Forelimb muscle (tissue), 1 donor: Measurements from ENCODE around the gene HMX2. TPM values are rescaled to one million over a fixed set of nuclear protein-coding genes. Genes with fewer than 3 reads are reported as not detected.
"Not testable (repeated sequence)": the region's sequence is repeated elsewhere in the genome, so short reads cannot be mapped to it uniquely, and the experiment has no call there.

Experiments
- DNase-seq: peaks from one replicate; pipeline ENCODE4 v3.0.0-alpha.2; 2013; ENCODE audit warnings: low read depth
- polyA plus RNA-seq: library from polyadenylated mRNA; unstranded; fragments of 120-200 nt; gene quantifications from one replicate; pipeline ENCODE4 v1.2.1, GENCODE V29; 2013; ENCODE audit not compliant: insufficient read length

Gene HMX2
- polyA plus RNA-seq, 1 donor = not detected

DNA sequence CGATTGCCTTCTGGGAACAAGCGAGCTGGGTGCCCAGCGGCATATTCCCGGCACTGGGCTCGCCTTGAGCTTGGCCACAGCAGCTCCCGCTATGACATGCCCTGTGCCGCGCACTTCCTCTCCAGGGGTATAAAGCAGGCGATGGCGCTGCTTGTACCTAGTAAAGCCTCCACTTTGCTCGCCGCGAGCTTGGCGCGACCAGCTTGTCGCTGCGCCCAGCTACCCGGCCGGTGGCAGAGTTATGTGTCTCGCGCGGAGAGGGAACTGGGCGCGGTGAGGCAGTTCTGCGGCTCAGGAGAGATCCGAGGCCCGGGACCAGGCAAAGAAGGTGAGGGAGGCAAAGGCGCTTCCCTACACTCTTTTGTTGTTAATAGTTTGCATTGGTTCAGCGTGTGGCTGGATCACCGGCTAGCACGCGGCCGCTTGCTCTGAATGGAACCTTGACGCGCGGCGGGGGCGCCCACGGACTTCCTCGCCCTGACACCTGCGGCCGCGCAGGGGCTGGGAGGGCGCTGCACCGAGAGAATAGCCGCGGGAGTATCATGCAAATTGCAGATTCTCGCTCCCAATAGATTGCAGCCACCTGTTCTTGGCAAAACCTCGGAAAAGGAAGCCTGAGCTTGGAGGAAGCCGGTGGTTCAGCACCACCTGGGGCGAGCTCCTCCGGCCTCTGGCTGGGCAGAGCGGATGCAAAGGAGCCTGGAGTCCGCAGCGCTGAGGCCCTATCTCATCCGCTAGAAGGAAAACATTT lies 3.2 kb downstream of the HMX2 start:
- DNase-seq = no peak

DNA sequence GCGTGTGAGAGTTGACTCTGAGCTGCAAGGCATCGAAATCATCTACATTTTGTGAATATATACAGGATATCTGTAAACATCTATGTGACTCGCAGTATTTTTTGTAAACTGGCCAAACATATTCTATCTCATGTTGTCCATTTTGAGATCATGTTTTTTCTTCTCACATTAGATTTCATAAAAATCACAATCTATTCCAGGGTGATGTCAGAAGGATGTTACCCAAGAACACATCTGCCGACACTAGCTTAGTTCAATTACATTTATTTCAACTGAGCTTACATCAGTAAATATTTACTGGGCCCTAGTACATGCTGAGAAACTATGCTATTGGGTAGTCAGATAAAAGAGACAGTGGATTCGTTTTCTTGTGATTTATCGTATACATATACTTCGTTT lies 3.8 kb downstream of the HMX2 start:
- DNase-seq = no peak

DNA sequence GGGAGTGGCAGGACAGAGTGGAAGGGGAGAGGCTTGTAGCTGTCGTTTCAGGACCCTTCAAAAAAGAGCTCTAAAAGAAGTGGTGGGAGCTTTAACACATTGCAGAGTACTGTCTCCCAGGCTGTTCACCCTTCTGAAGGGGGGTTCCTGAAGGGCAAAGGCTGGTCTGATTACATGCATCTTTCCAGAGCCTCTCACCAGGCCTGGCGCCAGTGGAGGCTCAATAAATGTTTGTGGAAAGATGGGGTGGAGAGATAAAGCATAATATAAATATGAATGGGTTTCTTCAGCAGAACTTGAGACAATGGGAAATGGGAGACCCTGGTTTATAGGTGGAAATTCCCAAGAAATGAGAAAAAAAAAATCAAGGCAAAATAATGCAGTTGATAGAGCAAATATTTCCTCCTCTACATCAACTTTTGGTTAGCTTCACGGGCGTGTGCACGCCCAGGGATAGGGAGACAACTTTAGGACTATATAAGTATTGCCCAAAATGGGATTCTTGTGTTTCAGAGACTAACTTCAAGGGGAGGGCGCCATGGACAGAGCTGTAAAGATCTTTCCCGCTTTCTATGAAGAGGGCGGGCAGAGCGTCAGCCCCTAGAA lies 5.7 kb downstream of the HMX2 start:
- DNase-seq = no peak

DNA sequence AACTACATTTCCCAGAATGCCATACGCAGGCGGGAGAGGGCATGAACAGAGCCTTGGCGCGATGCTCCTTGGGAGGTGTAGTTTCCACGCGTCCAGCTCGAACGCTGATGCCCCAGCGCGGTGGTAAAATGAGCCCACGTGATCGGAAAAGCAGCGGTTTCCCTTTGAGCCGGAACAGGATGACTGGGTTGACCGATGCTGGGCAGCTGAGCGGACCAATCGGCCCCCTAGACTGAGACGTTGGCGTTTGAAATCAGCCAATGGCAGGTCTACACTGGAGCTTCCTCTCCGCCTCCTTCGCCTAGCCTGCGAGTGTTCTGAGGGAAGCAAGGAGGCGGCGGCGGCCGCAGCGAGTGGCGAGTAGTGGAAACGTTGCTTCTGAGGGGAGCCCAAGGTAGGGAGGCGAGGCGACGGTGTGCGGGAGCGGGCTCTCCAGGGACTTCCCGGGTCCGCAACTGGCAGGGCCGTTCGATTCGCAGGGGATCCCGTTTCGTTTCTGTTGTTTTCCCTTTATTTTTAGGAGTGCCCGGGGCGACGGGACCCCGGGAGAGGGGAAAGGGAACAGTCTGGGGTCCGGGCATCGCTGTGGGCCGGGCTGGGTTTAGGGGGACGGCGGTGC lies 6.3 kb downstream of the HMX2 start, which contains the start of gene BUB3:
Gene BUB3, plus strand, starts transcription at position 311 of the 619 bp plus-strand sequence. CDS start 516 bp downstream, outside the sequence.
- peak; percentile 99 for DNase-seq

DNA sequence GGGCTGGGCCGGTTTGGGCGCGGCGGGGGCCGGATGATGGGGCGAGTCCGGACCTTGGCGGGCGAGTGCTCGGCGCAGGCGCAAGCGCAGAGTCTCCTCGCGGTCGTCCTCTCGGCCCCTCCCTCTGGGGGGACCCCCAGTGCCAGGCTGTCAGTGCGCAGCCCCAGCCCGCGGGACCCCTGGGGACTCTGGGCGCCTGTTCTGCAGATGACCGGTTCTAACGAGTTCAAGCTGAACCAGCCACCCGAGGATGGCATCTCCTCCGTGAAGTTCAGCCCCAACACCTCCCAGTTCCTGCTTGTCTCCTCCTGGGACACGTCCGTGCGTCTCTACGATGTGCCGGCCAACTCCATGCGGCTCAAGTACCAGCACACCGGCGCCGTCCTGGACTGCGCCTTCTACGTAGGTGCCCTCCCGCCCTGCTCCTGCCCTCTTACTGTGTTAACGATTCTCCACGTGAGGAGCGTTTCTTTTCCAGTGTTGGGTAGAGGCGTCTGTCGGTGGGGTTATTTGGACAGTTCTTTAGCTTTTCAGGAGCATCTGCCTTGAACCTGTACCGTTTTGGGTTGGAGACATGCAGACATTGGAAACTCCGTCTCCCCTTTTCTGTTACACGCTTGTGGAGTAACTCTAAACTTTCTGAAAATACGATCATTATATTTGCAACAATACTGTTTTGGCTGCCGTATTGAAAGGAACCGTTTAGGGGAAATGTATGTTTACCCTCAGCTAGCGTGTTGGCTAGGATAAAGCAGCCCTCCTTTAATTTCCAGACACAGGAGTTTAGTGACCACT lies 7.0 kb downstream of the HMX2 start:
- no peak for DNase-seq

DNA sequence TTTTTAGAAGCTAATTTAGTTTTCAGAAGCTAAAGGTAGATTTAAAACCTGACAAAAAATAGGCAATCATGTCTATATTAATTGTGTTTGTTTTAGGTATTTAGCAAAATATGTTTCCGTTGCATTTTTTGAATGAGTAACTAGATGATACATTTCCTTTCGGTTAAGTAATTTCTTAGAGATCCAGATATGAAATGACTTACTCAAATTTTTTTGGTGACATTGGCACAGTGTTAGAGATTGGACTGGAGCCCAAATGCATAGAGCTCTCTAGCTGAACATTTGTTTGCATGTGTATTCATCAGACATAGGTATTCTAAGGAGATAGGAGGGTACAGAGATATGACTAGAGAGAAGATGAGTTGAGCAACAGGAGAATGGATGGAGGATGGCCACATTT lies 8.1 kb downstream of the HMX2 start:
- DNase-seq = no peak

DNA sequence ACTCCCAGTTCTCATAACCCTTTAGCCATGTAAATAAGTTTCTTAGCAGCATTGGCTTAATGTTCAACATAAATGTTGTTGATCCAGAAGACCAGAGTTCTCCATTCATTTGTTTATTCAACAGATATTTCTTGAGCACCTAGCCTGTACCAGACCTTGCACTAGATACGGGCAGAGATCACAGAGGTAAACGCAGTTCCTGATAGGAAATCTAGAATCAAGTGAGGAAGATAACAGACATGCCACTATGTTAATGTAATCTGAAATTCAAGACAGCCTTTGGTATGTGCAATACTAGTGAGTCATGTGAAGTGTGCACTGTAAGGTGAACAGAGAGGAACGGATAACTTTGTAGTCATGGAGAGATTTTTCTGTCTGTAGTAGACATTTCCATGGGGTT lies 9.3 kb downstream of the HMX2 start:
- no peak for DNase-seq

DNA sequence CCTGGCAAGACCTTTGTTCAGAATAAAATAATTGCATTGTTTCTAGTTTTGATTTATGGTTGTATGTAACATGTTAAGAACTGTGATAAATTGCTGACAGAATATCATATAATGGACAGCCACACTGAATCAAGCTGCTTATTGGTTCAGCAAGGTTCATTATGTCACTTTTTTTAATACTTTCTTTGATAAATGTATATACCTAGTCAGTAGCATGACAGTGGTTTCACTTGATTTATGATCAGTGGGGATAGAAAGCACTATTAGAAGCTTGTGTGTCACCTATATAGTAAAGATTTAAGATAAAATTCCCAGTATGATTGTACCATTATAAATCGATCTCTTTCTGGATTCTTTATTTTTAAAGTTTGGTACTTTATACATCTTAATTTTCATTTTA lies 10.7 kb downstream of the HMX2 start:
- no peak for DNase-seq

DNA sequence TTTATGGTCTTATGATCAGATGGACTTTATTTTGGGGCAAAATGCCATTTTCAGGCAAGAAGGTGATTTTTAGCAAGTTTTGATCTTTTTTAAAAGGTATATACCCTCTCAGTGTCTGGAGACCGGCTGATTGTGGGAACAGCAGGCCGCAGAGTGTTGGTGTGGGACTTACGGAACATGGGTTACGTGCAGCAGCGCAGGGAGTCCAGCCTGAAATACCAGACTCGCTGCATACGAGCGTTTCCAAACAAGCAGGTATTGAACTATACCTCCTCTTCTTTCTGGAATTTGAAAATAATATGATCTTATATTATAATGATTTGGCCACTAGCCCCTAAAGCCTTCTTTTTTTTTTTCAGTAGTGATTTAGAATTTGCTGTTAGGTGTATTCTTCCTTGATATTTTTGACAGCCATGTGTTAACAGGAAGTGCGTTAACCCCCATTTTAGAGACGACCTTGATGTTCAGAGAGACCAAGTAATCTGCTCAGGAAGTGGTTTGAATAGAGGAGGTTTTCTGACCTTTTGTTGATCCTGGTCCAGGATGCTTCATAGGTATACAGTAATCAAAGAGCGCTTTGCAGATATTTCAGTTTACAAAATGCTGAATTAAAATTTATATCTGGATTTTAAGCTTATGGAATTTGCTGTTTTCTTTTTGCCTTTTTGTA lies 12.5 kb downstream of the HMX2 start:
- DNase-seq = no peak

DNA sequence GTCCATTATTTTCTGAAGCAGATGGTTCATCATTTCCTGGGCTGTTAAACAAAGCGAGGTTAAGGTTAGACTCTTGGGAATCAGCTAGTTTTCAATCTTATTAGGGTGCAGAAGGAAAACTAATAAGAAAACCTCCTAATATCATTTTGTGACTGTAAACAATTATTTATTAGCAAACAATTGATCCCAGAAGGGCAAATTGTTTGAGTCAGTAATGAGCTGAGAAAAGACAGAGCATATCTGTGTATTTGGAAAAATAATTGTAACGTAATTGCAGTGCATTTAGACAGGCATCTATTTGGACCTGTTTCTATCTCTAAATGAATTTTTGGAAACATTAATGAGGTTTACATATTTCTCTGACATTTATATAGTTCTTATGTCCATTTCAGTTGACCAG lies 16.4 kb downstream of the HMX2 start:
- no peak for DNase-seq

DNA sequence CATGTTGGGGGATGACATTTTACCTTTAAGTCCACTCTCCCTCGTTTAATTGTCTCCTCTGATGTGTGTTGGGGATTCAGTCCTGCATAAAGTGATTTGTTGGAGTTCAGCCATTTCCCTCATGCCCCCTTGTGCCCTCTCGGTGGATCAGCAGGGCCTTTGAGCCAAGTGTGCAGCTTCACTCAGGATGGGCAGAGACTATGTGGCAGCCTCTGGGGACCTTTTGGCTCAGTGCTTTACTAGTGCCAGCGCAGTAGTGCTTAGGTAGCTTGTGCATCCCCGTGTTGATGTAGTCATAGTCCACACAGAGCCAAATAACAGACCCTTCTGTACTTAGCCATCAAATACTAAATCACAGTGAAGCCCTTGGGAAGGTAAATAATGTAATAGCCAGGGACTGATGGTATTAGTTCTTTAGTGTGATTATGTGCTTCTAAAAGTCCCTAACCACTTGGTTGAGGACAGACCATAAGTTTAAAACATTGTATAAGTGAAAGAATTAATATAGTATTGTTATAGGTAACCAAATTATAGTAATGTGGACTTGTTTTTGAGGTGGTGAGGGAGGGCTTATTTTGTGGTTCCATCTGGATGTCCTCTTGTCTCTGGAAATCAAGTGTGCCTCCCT lies 17.6 kb downstream of the HMX2 start:
- no peak for DNase-seq

DNA sequence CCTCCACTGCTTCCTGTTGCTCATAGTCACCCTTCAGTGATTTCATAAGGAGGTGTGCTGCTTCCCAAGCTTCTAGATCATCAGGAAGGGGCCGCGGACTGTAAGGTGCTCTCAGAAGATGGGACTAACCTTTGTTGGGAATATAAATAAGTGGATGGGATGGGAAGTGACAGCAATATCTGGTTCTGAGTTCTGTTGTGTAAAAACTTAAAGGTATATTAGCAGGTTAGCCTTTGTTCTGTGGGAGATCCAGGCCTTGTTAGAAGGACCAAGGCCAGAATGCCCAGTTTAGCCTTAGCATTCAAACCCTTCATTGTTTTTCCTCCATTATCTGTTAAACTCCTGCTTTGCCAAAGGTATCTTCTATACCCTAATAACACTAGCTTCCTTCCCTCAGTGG lies 18.7 kb downstream of the HMX2 start:
- DNase-seq = no peak

DNA sequence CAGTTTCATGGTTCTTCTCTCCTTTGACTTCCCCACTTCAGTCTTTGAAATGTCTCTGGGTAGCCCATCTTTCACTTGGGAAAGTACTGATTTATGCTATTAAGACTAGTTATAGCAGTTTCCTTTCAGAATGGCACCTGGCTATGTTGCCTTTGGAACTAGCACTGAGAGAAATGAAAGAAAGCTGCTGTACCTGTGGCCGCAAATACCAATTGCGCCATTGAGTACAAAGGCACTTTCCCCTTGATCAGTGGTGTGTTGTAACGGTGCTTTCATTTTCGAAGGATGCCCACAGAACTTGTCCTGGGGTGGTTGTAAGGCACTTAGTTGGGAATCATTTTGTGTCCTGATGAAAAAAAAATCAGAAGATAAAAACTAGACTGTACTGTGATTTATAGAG lies 23.0 kb downstream of the HMX2 start:
- DNase-seq = no peak

DNA sequence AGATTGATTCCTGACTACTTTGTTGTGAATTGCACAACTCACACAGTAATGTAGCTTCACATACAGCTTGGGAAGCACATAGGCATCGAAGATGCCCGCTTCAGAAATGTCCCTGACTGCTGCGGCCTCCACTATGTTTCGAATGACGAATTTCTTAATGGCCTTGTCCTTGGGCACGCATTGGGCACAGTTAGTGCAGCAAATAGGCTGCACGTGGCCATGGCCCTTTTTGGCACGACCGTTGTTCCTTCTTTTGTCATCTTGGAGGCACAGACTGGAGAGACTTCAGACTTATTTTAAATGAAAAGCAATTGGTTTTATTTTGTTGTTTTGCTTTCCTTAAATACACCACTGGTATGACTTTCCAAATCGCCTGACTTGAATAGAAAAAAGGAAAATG lies 23.7 kb downstream of the HMX2 start:
- not testable (repeated sequence) for DNase-seq

DNA sequence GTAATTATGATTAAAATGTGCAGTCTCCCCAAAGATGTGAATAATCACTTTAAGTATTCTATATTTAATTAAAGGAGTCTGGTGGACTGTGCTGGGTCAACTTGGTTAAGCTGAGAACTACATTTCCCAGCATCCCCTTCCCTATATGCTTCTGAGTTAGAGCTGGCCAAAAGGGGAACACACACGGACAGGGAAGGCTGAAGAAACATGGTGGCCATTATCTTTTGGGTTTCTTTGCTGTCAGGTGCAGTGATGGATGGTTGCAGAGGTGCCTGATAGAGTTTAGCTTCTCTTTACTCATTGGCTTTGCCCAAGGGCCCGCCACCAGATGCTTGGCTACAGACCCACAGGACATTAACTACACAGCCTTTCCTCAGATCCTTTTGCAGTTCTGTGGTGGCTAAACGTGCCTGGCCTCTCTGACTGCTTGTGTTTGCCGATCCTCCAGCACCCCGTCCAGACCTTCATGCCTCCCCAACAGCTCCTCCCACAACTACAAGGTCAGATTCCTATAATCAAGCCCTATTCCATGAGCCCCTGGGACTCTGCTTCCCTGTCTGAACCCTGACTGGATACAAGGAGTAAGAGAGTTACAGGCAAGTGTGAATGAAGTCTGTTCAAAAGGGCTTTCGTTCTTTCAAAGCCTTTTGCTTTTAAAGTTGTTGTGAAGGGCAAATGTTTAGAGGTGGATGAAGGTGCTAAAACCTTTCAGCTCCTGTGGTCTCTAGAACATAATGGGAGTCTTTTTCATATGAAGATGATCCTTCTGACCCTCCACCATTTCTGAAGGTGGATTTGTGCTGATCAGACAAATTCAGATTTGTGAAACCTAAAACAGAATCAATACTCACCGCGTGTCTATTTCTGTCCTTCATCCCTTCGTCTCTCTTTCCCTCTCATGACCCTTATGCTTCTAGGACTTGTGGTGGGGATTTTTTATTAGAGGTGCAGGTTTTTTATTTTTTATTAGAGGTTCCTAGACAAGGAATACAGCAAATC lies 27.8 kb downstream of the HMX2 start:
- DNase-seq = no peak

DNA sequence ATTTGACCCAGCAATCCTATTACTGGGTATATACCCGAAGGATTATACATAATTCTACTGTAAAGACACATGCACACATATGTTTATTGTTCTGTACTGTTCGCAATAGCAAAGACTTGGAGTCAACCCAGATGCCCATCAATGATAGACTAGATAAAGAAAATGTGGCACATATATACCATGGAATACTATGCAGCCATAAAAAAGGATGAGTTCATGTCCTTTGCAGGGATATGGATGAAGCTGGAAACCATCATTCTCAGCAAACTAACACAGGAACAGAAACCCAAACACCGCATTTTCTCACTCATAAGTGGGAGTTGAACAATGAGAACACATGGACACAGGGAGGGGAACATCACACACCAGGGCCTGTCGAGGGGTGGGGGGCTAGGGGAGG lies 30.5 kb downstream of the HMX2 start:
- not testable (repeated sequence) for DNase-seq

DNA sequence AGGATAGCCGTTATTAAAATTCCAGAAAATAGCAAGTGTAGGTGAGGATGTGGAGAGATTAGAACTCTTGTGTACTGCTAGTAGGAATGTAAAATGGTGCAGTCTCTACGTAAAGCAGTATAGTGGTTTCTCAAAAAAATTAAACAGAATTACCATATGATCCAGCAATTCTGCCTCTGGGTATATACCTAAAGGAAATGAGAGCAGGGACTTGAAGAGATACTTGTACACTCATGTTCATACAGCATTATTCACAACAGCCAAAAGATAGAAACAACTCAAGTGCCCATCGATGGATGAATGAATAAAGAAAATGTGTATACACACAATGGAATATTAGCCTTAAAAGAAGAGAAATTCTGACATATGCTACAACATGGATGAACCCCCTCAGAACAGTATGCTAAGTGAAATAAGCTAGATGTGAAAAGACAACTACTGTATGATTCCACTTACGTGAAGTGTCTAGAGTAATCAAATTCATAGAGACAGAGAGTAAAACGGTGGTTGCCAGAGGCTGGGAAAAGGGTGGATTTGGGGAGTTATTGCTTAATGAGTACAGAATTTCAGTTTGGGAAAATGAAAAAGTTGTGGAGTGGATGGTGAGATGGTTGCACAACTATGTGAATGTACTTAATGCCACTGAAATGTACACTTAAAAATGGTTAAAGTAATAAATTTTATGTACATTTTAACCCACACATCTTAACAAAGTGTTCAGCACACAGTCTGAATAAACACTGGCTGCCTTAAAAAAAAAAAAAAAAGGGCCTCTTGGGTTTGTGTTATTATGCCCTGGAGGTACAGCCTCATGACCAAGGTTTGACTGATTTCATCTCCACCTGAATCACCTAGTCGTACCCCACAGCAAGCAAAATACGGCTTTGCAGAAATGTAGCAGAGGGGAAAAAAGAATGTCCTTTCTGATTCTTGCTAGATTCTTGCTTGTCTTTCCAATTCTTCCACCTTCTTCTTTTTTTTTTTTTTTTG lies 32.5 kb downstream of the HMX2 start:
- no peak for DNase-seq

DNA sequence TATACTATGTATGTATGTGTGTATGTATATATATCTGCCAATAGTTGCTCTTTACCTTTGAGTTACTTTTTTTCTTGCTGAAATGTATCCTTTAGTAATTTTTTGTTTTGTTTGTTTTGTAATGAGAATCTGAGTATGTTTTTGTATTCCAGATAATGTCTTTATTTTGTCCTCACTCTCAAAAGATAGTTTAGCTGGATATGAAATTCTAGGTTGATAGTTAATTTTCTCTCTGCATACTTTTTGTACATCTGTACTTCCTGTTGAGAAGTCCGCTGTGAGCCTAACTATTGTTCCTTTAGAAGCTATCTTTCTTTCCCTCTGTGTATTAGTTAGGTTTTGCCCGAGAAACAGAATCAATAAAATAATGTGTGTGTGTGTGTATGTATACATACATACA lies 35.8 kb downstream of the HMX2 start:
- DNase-seq = no peak

DNA sequence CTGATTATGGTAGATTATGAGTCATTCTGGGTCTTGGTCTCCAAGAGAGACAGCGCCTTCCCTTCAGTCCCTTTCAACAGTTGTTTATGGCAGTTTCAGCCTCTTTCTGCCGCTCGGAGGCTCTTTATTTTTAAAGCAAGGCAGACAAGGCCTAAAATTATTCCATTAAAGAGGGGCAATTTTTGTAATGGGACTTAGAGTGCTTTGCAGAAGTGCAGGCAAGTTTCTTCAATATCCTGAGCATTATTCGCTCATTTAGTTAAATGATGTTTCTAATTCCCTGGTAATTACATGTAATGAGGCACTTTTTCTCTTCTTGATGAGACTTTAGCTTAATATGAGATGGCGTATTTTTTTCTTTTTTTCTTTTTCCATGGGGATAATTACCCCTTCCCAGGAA lies 39.8 kb downstream of the HMX2 start:
- DNase-seq = no peak
